ENCODE data around the gene DRAP1. TPM values are rescaled to one million over a fixed set of nuclear protein-coding genes. Genes with fewer than 3 reads are reported as not detected.

Gene DRAP1
- total RNA-seq, 1 experiment from 2014 or later = 66.2 TPM

DNA sequence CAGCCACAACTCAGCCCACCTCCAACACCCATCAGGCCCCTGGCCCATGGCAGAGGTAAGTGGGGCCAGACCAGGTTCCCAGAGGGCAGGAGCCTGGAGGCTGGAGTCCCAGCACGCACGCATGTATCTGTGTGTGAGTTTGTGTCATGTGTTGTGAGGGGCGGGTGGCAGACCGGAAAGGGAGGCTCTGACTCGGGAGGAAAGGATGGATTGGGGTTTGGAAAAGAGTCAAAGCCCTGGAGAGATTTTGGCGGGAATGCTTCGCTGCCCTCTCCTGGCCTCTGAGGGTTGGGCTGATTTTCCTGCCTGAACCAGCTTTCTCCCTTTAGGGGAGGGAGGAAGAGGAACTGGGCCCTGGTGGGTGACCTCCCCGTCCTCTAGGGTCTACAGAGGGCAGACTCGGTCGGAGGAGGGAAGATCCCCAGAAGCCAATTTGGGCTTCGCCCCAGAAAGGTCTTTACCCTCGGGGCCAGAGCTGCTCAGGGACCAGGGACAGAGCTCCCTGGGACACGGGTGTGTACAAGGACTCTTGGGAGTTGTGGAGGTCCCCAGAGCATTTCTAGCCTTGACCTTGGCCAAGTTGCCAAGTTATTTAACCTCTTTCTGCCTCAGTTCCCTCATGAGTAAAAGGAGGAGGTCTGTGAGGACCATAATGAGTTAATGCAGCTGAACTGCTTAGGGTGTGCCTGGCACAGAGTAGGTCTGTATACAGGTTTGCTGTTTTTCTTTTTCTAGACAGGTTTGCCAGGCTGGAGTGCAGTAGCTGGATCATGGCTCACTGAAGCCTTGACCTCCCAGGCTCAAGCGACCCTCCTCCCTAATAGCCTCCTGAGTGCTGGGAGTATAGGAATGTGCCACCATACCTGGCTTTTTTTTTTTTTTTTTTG lies 7.3 kb upstream of the DRAP1 start:
- Histone ChIP-seq H3K9me2 (replicated peaks; ENCODE audit: insufficient read depth, low read length) (no peaks in the 10 kb centered on the region), H3K9ac (ENCODE audit: low read length) (no peak overlapping the region), H3K4me3 (ENCODE audit: low read length) (no peak overlapping the region), H3K9me3 (ENCODE audit: low read length) (no peaks in the 10 kb centered on the region), H4K20me1 (ENCODE audit: insufficient read depth, low read depth, low read length) (no peaks in the 10 kb centered on the region), H3K4me1 (ENCODE audit: low read length) (no peaks in the 10 kb centered on the region), H2AFZ (ENCODE audit: low read length) (no peak overlapping the region), H3K27me3 (ENCODE audit: low read length) (no peaks in the 10 kb centered on the region), H3K4me2 (ENCODE audit: low read depth, low read length, poor library complexity, severe bottlenecking) (no peak overlapping the region), H3K27ac (ENCODE audit: low read length) (no peak overlapping the region), H3K36me3 (ENCODE audit: insufficient read depth, low read length) (no peaks in the 10 kb centered on the region), H3K79me2 (ENCODE audit: low read length) (no peaks in the 10 kb centered on the region)
- peak; percentile 40 for DNase-seq

DNA sequence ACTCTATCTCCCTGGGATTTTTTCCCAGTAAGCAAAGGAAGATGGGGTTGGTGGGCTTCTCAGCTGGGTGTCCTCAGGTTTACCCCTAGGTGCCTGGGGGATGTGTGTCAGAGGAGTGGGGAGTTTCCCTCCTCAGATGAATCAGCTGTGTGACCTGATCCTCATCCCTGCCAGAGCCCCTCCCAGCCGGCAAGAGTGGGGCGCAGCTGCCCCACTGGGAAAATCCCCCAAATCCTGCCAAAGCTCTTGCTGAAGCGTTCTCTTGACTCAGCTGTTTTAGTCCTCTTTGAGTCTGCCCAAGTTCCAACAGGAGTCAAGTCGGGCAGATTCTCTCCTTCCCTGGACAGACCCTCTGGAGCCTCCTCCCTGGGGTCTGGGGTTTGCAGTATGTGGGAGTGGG lies 6.4 kb upstream of the DRAP1 start:
- H3K27me3 ChIP-seq (ENCODE audit: low read length) = no peaks in the 10 kb centered on the region
- no peak overlapping the region for H3K9ac ChIP-seq (ENCODE audit: low read length)
- no peaks in the 10 kb centered on the region for H3K79me2 ChIP-seq (ENCODE audit: low read length)
- H3K4me3 ChIP-seq (ENCODE audit: low read length) = no peak overlapping the region
- DNase-seq = no peak
- H3K27ac ChIP-seq (ENCODE audit: low read length) = no peak overlapping the region
- no peaks in the 10 kb centered on the region for H3K9me3 ChIP-seq (ENCODE audit: low read length)
- no peaks in the 10 kb centered on the region for H4K20me1 ChIP-seq (ENCODE audit: insufficient read depth, low read depth, low read length)
- no peaks in the 10 kb centered on the region for H3K36me3 ChIP-seq (ENCODE audit: insufficient read depth, low read length)
- H3K4me1 ChIP-seq (ENCODE audit: low read length) = peaks cover 4% of the 10 kb centered on the region
- H2AFZ ChIP-seq (ENCODE audit: low read length) = no peak overlapping the region
- H3K9me2 ChIP-seq (replicated peaks; ENCODE audit: insufficient read depth, low read length) = no peaks in the 10 kb centered on the region
- H3K4me2 ChIP-seq (ENCODE audit: low read depth, low read length, poor library complexity, severe bottlenecking) = no peak overlapping the region

DNA sequence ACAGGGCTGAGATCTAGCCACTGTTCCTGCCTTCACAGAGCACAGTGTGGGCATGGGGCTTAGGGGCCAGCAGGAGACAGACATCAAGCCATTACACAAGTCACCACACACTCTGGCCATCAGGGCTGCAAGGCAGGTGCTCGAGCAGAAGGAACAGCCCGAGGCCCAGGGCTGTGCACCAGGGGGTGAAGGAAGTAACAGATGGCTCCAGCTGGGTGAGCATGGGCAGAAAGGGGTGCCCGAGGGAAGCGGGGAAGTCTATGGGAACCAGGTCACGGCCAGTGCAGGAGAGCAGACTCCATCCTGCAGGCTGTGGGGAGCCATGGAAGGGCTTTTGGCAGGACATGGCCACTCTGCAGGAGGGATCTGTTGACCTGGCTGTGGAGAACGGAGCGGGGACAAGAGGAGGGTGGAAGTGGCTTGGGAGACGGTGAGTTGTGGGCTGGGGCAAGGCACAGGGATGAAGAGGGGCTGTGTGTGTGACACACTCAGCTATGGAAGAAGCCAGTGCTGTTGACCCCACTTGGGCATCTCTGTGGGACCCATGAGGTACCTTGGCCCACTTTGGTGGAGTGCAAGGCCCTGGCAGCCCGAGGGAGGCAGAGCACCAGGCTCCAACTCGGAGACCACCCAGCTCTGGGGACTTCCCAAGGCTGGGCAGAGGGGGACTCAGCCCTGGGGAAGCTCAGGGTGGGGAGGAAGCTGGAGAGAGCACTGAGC lies 4.0 kb upstream of the DRAP1 start:
- Histone ChIP-seq H2AFZ (ENCODE audit: low read length) (no peak overlapping the region), H3K27ac (ENCODE audit: low read length) (no peak overlapping the region), H3K9me2 (replicated peaks; ENCODE audit: insufficient read depth, low read length) (no peaks in the 10 kb centered on the region), H4K20me1 (ENCODE audit: insufficient read depth, low read depth, low read length) (no peaks in the 10 kb centered on the region), H3K4me2 (ENCODE audit: low read depth, low read length, poor library complexity, severe bottlenecking) (no peak overlapping the region), H3K79me2 (ENCODE audit: low read length) (peaks cover 8% of the 10 kb centered on the region; the same call in 1 of the 2 replicates), H3K9ac (ENCODE audit: low read length) (no peak overlapping the region), H3K9me3 (ENCODE audit: low read length) (no peaks in the 10 kb centered on the region), H3K27me3 (ENCODE audit: low read length) (no peaks in the 10 kb centered on the region), H3K4me1 (ENCODE audit: low read length) (peaks cover 15% of the 10 kb centered on the region), H3K4me3 (ENCODE audit: low read length) (no peak overlapping the region), H3K36me3 (ENCODE audit: insufficient read depth, low read length) (no peaks in the 10 kb centered on the region)
- no peak for DNase-seq

DNA sequence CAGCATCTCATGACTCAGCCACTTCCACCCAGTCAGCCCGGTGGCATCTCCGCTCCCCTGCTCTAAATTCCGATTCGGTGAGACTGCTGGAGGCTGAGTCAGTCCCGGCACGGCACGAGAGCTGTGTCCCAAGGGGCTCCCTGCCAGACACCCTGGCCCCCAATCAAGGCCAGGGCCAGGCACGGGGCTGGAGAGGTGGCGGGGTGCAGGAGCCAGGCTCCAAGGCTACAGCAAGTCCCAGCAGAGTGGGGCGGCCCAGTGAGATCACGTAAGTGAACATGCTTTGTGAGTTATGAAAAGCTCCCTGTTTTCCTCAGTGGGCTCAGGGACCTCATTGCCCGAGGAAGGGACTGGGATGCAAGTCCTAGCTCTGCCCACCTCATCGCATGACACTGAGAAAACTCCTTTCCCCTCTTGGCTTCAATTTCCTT lies 3.4 kb upstream of the DRAP1 start:
- no peak overlapping the region for H3K27ac ChIP-seq (ENCODE audit: low read length)
- H3K4me2 ChIP-seq (ENCODE audit: low read depth, low read length, poor library complexity, severe bottlenecking) = no peak overlapping the region
- no peak overlapping the region for H3K4me3 ChIP-seq (ENCODE audit: low read length)
- no peaks in the 10 kb centered on the region for H3K36me3 ChIP-seq (ENCODE audit: insufficient read depth, low read length)
- no peaks in the 10 kb centered on the region for H4K20me1 ChIP-seq (ENCODE audit: insufficient read depth, low read depth, low read length)
- no peak overlapping the region for H3K9ac ChIP-seq (ENCODE audit: low read length)
- no peaks in the 10 kb centered on the region for H3K27me3 ChIP-seq (ENCODE audit: low read length)
- no peak overlapping the region for H2AFZ ChIP-seq (ENCODE audit: low read length)
- DNase-seq = no peak
- H3K79me2 ChIP-seq (ENCODE audit: low read length) = peaks cover 9% of the 10 kb centered on the region; the same call in 1 of the 2 replicates
- H3K4me1 ChIP-seq (ENCODE audit: low read length) = peaks cover 20% of the 10 kb centered on the region
- H3K9me2 ChIP-seq (replicated peaks; ENCODE audit: insufficient read depth, low read length) = no peaks in the 10 kb centered on the region
- H3K9me3 ChIP-seq (ENCODE audit: low read length) = no peaks in the 10 kb centered on the region

DNA sequence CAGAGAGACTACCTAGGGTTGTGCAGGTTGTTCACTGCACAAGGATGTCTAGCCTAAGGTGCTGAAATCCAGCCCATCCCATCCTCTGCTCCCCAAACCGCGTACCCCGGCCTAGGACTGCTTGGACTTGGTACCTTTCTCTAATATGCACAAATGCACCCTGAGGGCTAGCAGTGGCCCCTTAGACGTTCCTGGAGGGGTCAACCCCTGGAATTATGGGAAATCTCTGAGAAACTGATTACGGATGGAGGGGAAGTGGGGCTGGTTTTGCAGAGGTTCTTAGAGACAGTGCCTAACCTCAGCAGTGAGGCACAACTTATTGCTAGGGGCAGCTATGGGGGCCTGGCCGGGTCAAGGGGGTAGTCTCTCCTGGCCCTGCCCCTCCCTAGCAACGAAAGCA lies 2.8 kb upstream of the DRAP1 start:
- Histone ChIP-seq H3K27me3 (ENCODE audit: low read length) (no peaks in the 10 kb centered on the region), H3K4me2 (ENCODE audit: low read depth, low read length, poor library complexity, severe bottlenecking) (no peak overlapping the region), H3K79me2 (ENCODE audit: low read length) (peaks cover 9% of the 10 kb centered on the region; the same call in 1 of the 2 replicates), H3K4me1 (ENCODE audit: low read length) (peaks cover 20% of the 10 kb centered on the region), H2AFZ (ENCODE audit: low read length) (no peak overlapping the region), H3K9ac (ENCODE audit: low read length) (no peak overlapping the region), H3K27ac (ENCODE audit: low read length) (no peak overlapping the region), H3K9me2 (replicated peaks; ENCODE audit: insufficient read depth, low read length) (no peaks in the 10 kb centered on the region), H3K9me3 (ENCODE audit: low read length) (no peaks in the 10 kb centered on the region), H4K20me1 (ENCODE audit: insufficient read depth, low read depth, low read length) (no peaks in the 10 kb centered on the region), H3K36me3 (ENCODE audit: insufficient read depth, low read length) (no peaks in the 10 kb centered on the region), H3K4me3 (ENCODE audit: low read length) (no peak overlapping the region)
- DNase-seq = no peak

DNA sequence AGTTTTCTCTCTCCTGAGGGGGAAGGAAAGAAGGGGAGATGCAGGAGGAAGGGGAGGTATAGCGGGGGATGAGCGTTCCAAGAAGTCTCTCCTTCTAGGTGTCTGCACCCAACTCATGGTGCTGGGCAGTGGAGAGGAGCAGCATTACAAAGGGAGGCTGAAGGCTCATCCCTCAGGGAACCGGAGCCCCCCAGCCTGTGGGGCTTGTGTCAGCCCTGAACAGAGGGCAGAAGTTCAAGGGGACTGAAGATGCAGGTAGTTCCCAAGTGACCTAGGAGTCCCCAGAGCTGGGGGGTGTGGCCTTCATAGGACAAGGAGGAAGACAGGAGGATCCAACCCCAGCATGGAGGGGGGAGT lies 2.2 kb upstream of the DRAP1 start:
- Histone ChIP-seq H3K4me2 (ENCODE audit: low read depth, low read length, poor library complexity, severe bottlenecking) (no peak overlapping the region), H4K20me1 (ENCODE audit: insufficient read depth, low read depth, low read length) (no peaks in the 10 kb centered on the region), H3K27me3 (ENCODE audit: low read length) (no peaks in the 10 kb centered on the region), H3K9me2 (replicated peaks; ENCODE audit: insufficient read depth, low read length) (no peaks in the 10 kb centered on the region), H3K4me3 (ENCODE audit: low read length) (no peak overlapping the region), H3K4me1 (ENCODE audit: low read length) (peaks cover 20% of the 10 kb centered on the region), H3K79me2 (ENCODE audit: low read length) (peaks cover 9% of the 10 kb centered on the region; the same call in 1 of the 2 replicates), H3K9ac (ENCODE audit: low read length) (no peak overlapping the region), H3K9me3 (ENCODE audit: low read length) (no peaks in the 10 kb centered on the region), H3K27ac (ENCODE audit: low read length) (no peak overlapping the region), H2AFZ (ENCODE audit: low read length) (no peak overlapping the region), H3K36me3 (ENCODE audit: insufficient read depth, low read length) (no peaks in the 10 kb centered on the region)
- no peak for DNase-seq

DNA sequence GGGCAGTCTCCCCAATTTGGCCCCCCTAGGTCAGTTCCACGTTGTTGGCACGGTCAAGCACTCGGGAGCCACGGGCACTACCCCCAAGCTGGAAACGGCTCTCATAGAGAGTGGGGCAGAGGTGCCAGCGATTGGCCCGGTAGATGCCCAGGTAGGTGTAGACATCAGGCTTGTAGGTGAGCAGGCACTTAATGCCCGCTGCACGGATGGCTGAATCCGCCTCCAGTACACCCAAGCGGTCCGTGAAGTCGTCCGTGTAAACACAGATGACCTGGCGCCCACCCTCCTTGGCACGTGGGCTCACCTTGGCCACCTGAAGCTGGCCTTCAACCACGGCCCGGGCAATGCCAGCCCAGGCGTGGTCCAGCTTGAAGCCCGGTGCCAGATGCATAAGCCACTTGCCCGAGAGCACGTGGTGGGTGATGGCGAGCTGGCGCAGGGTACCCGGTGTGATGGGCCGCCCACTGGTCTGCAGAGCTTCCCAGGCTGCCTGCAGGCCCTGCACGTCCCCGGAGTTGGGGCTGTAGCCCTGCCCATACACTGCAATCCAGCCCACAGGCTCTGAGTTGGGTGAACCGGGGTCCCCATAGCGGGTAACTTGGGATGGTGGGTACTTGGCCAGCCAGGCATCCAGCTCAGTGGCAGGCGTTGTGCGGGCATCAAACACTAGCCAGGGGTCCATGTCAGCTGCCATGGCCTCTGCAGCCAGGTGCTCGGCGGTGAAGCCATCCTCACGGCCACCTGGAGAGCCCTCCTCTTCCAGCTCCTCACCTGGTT lies 1.6 kb upstream of the DRAP1 start:
- Histone ChIP-seq H3K36me3 (ENCODE audit: insufficient read depth, low read length) (no peaks in the 10 kb centered on the region), H3K9me2 (replicated peaks; ENCODE audit: insufficient read depth, low read length) (no peaks in the 10 kb centered on the region), H3K9me3 (ENCODE audit: low read length) (no peaks in the 10 kb centered on the region), H3K4me3 (ENCODE audit: low read length) (peak overlapping the region; percentile 99), H3K9ac (ENCODE audit: low read length) (peak overlapping the region; percentile 92), H3K27me3 (ENCODE audit: low read length) (no peaks in the 10 kb centered on the region), H4K20me1 (ENCODE audit: insufficient read depth, low read depth, low read length) (no peaks in the 10 kb centered on the region), H2AFZ (ENCODE audit: low read length) (no peak overlapping the region), H3K4me2 (ENCODE audit: low read depth, low read length, poor library complexity, severe bottlenecking) (peak overlapping the region; percentile 84), H3K4me1 (ENCODE audit: low read length) (peaks cover 20% of the 10 kb centered on the region), H3K27ac (ENCODE audit: low read length) (no peak overlapping the region), H3K79me2 (ENCODE audit: low read length) (peaks cover 9% of the 10 kb centered on the region; the same call in 1 of the 2 replicates)
- no peak for DNase-seq
